Measurements from ENCODE around the gene CALM1.
A peak's percentile ranks its signal among the peaks of the same experiment; 100 is the strongest.

Gene CALM1

GRCh38 chr14:90396341-90397339 is at the start of gene CALM1:
Gene CALM1 (plus strand): TSS chr14:90397029. CDS start chr14:90397231, 202 bp downstream.
- peak; percentile 99 for DNase-seq (ENCODE audit: low read depth)
- peak within 1 kb of the TSS; percentile 98 for H3K4me3 ChIP-seq (ENCODE audit: low read depth, low read length)
- no peak for TF ChIP-seq CTCF (IDR thresholded peaks at IDR 0.05; ENCODE audit: insufficient read depth, low read depth, low read length, missing control alignments)

GRCh38 chr14:90348270-90348669 is 48.6 kb upstream of the CALM1 start:
- DNase-seq (ENCODE audit: low read depth) = no peak
- H3K4me3 ChIP-seq (ENCODE audit: low read depth, low read length) = no peak overlapping the region
- TF ChIP-seq CTCF (IDR thresholded peaks at IDR 0.05; ENCODE audit: insufficient read depth, low read depth, low read length, missing control alignments) = no peak

- peak; percentile 37 for DNase-seq (ENCODE audit: low read depth)
- H3K4me3 ChIP-seq (ENCODE audit: low read depth, low read length) = no peak overlapping the region
- no peak for TF ChIP-seq CTCF (IDR thresholded peaks at IDR 0.05; ENCODE audit: insufficient read depth, low read depth, low read length, missing control alignments)
These were observed 47.1 kb upstream of the CALM1 start for GRCh38 chr14:90349739-90350138.

- TF ChIP-seq CTCF (IDR thresholded peaks at IDR 0.05; ENCODE audit: insufficient read depth, low read depth, low read length, missing control alignments) = no peak
- H3K4me3 ChIP-seq (ENCODE audit: low read depth, low read length) = no peak overlapping the region
- no peak for DNase-seq (ENCODE audit: low read depth)
These were observed 42.1 kb upstream of the CALM1 start for GRCh38 chr14:90354551-90355298.

GRCh38 chr14:90355540-90356518 is 41.0 kb upstream of the CALM1 start:
- TF ChIP-seq CTCF (IDR thresholded peaks at IDR 0.05; ENCODE audit: insufficient read depth, low read depth, low read length, missing control alignments) = no peak
- no peak for DNase-seq (ENCODE audit: low read depth)
- no peak overlapping the region for H3K4me3 ChIP-seq (ENCODE audit: low read depth, low read length)

- no peak for TF ChIP-seq CTCF (IDR thresholded peaks at IDR 0.05; ENCODE audit: insufficient read depth, low read depth, low read length, missing control alignments)
- no peak for DNase-seq (ENCODE audit: low read depth)
- H3K4me3 ChIP-seq (ENCODE audit: low read depth, low read length) = no peak overlapping the region
These were observed 39.9 kb upstream of the CALM1 start for GRCh38 chr14:90356925-90357324.
